BE2C (cell line): Measurements from ENCODE around the gene UBALD1.

ENCODE experiments used
- DNase-seq: peaks from one replicate; pipeline ENCODE4 v3.0.0-alpha.2; 2020
- H3K27me3 ChIP-seq: fragments of 250-450 bp; sonication (Bioruptor Pico); 2 replicates; pipeline ENCODE4 v1.5.1; 2020; ENCODE audit warnings: mild to moderate bottlenecking
- H3K36me3 ChIP-seq: fragments of 250-450 bp; sonication (Bioruptor Pico); 2 replicates; pipeline ENCODE4 v1.5.1; 2020; ENCODE audit warnings: mild to moderate bottlenecking
- H3K4me1 ChIP-seq: fragments of 250-450 bp; sonication (Bioruptor Pico); 2 replicates; pipeline ENCODE4 v1.5.1; 2020
- H3K4me3 ChIP-seq: 2 replicates; pipeline ENCODE4 v1.5.1; 2011; ENCODE audit warnings: low read depth, low read length
- H3K9me3 ChIP-seq: fragments of 250-450 bp; sonication (Bioruptor Pico); 2 replicates; pipeline ENCODE4 v1.5.1; 2020
- CTCF ChIP-seq: IDR thresholded peaks from 2 replicates; pipeline ENCODE4 v1.5.1; 2012; ENCODE audit warnings: mild to moderate bottlenecking, low read depth, low read length

UBALD1 gene

GRCh38 chr16:4639899-4640509 is 25.3 kb upstream of the UBALD1 start:
- no peaks in the 10 kb centered on the region for H3K9me3 ChIP-seq
- H3K27me3 ChIP-seq = no peaks in the 10 kb centered on the region
- no peak for TF ChIP-seq CTCF
- H3K4me3 ChIP-seq = no peak overlapping the region
- DNase-seq = no peak
- H3K4me1 ChIP-seq = no peaks in the 10 kb centered on the region
- H3K36me3 ChIP-seq = peaks cover 7% of the 10 kb centered on the region; the same call in 1 of the 2 replicates

- Histone ChIP-seq H3K27me3 (no peaks in the 10 kb centered on the region), H3K4me1 (no peaks in the 10 kb centered on the region), H3K36me3 (peaks cover 18% of the 10 kb centered on the region), H3K9me3 (no peaks in the 10 kb centered on the region), H3K4me3 (no peak overlapping the region)
- TF ChIP-seq CTCF = no peak
- no peak for DNase-seq
These were observed 22.9 kb upstream of the UBALD1 start for GRCh38 chr16:4637501-4638166.

GRCh38 chr16:4636196-4636595 is 21.5 kb upstream of the UBALD1 start:
- TF ChIP-seq CTCF = no peak

GRCh38 chr16:4634768-4635167 is 20.1 kb upstream of the UBALD1 start:
- H3K4me3 ChIP-seq = no peak overlapping the region
- H3K36me3 ChIP-seq = peaks cover 18% of the 10 kb centered on the region
- no peaks in the 10 kb centered on the region for H3K4me1 ChIP-seq
- TF ChIP-seq CTCF = no peak
- no peaks in the 10 kb centered on the region for H3K27me3 ChIP-seq
- DNase-seq = no peak
- H3K9me3 ChIP-seq = peaks cover 5% of the 10 kb centered on the region; the same call in 1 of the 2 replicates

More at GRCh38 chr16:4636196-4636595, 21.5 kb upstream of the UBALD1 start:
- Histone ChIP-seq H3K4me1 (no peaks in the 10 kb centered on the region), H3K36me3 (peaks cover 18% of the 10 kb centered on the region), H3K9me3 (peaks cover 5% of the 10 kb centered on the region; the same call in 1 of the 2 replicates), H3K27me3 (no peaks in the 10 kb centered on the region), H3K4me3 (no peak overlapping the region)
- DNase-seq = no peak

- peaks cover 5% of the 10 kb centered on the region; the same call in 1 of the 2 replicates for H3K9me3 ChIP-seq
- DNase-seq = no peak
- TF ChIP-seq CTCF = no peak
- H3K36me3 ChIP-seq = peaks cover 18% of the 10 kb centered on the region
- no peak overlapping the region for H3K4me3 ChIP-seq
- no peaks in the 10 kb centered on the region for H3K27me3 ChIP-seq
- H3K4me1 ChIP-seq = no peaks in the 10 kb centered on the region
These were observed 19.4 kb upstream of the UBALD1 start for GRCh38 chr16:4633910-4634635.
